C4-2B (cell line): ENCODE results near the gene PRR5L.

Experiments used
- H3K27ac ChIP-seq: fragments of 450-650 bp; 2 replicates; pipeline ENCODE4 v1.5.1; 2017
- ZFX ChIP-seq: fragments of 450-650 bp; IDR thresholded peaks from 2 replicates; pipeline ENCODE4 v1.6.1; 2017
- TF ChIP-seq, protein P1 (sequence below): fragments of 450-650 bp; conservative IDR thresholded peaks from 2 replicates; pipeline ENCODE4 v1.5.1; 2017; ENCODE audit warnings: mild to moderate bottlenecking

The PRR5L gene

DNA sequence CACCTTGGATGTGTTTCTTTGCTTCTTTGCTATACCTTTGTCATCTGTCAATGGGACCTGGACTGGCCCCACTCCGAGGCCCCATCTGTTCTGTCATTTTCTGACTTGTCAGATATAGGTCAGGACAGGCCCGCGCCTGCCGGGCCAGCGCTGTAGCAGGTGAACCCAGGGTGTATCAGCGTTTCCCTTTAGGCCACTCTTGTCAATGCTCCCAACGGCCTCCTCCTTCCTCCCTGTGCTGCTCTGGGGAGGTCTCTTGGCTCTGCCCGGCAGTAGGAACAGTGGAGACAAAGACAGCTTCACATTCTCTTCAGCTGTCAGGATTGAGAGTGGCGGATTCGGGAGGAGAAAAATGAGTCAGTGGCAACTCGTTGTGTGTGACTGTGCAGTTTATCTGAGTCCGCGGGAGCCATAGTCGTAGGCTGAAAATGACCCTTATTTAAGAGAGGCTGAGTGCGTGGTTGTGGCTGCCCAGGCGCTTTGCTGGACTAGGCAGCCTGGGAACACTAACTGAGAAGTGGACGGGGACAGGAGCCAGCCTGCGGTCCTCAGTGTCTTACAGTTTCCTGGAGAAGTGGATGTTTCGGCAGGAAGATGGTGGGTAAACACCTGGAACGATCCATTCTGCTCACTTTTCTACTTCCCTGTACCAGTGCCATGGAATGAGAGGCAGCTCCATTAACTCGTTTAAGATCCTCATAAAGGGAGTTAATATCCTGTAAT, 102.3 kb downstream of the PRR5L start:
- TF ChIP-seq, protein P1, sequence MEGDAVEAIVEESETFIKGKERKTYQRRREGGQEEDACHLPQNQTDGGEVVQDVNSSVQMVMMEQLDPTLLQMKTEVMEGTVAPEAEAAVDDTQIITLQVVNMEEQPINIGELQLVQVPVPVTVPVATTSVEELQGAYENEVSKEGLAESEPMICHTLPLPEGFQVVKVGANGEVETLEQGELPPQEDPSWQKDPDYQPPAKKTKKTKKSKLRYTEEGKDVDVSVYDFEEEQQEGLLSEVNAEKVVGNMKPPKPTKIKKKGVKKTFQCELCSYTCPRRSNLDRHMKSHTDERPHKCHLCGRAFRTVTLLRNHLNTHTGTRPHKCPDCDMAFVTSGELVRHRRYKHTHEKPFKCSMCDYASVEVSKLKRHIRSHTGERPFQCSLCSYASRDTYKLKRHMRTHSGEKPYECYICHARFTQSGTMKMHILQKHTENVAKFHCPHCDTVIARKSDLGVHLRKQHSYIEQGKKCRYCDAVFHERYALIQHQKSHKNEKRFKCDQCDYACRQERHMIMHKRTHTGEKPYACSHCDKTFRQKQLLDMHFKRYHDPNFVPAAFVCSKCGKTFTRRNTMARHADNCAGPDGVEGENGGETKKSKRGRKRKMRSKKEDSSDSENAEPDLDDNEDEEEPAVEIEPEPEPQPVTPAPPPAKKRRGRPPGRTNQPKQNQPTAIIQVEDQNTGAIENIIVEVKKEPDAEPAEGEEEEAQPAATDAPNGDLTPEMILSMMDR, result no peak
- no peak for TF ChIP-seq ZFX
- H3K27ac ChIP-seq, result no peak overlapping the region

DNA sequence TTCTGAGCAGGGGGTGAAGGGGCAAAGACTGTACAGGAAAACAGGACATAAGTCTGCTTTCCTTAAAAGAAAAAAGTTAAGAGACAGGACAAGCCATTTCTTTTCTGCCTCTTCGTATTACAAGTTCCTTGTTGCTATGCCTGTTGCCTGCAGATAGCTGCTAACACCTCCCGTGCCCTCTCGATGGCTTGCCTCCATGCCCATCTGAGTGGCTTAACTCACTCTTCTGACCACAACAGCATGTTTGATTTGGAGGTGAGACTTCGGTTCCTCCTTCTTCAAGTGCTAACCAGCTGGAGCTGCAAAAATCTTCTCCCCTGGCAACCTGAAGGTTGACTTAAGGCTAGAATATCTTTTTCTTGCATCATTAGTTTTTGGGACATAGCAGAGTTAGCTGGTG, 103.1 kb downstream of the PRR5L start:
- TF ChIP-seq ZFX, result no peak
- TF ChIP-seq, protein P1, result no peak
- H3K27ac ChIP-seq, result no peak overlapping the region

DNA sequence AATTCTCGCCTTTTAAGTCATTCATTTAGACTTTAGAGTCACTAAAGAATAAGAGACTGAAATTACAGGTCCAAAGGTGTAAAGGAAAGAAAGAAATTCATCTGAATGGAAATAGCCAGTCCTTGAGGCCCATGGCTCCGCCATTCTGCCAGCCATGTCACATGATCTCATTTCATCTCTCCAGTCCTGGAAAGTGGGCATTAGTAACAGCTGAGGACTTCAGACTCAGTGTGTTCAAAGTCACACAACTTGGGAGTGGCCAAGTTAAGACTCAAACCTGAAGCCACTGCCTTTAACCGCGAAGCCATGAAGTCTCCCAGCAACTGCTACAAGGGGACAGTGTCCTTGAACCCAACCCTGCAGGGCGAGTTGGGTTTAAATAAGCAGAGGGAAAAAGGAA, 103.7 kb downstream of the PRR5L start:
- no peak overlapping the region for H3K27ac ChIP-seq
- no peak for TF ChIP-seq ZFX
- TF ChIP-seq, protein P1, result no peak

DNA sequence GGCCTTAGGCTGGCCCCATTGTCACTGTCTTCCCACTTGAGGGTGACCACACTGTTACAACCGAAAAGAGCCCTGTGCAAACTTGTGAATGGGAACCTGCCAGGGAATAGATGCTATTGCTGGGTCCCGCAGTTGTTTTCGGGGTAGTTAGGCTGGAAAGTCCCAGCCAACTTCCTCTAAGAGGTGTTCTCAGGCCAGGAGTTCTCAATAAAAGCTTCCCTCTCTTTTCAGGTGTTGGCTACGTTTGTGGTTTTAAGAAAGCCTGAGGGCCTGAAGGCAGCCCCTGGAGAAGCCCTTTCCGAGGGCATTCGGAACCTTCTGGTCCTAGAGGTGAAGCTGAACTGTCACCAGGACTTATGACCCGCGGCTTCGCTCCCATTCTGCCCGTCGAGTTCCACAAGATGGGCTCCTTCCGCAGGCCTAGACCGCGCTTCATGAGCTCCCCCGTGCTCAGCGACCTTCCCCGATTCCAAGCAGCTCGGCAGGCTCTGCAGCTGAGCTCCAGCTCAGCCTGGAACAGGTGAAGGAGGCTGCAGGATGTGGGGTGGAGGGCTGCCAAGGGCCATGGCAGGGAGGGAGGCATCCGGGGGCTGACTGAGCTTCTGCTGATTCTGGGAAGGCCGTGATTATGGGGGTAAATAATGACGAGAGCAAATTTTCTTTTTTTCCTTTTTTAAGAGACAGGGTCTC, 104.8 kb downstream of the PRR5L start:
- TF ChIP-seq, protein P1, result no peak
- no peak for TF ChIP-seq ZFX

DNA sequence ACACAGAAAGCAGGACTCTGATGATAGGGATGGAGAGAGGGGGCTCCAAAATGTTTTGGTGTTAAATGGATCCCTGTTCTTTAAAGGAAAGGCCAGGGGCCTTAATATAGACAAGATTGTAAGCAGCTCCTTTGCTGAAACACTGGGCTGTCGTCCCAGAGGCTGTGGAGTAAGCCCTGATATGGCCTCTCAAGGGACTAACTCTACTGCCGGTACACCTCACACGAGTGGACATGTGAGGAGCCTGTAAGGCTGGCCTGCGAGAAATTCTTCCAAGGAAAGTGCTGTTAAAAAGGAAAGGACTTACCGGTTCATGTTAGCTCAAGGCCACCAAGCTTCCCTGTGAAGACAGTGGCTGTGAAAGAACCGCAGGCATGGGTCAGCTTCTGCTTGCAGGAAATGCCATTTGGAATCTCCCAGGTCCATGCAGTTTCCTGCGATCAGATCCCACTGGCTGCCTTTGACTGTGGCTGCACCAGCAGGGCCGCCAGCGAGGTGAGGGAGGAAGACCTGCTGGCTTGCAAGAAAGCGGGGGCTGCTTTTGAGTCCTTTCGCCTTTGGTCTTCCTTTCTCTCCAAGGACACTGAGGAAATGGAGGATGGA, 106.6 kb downstream of the PRR5L start:
- no peak overlapping the region for H3K27ac ChIP-seq
- TF ChIP-seq, protein P1, result no peak
- no peak for TF ChIP-seq ZFX

More for the DNA sequence above, 104.8 kb downstream of the PRR5L start:
- no peak overlapping the region for H3K27ac ChIP-seq

DNA sequence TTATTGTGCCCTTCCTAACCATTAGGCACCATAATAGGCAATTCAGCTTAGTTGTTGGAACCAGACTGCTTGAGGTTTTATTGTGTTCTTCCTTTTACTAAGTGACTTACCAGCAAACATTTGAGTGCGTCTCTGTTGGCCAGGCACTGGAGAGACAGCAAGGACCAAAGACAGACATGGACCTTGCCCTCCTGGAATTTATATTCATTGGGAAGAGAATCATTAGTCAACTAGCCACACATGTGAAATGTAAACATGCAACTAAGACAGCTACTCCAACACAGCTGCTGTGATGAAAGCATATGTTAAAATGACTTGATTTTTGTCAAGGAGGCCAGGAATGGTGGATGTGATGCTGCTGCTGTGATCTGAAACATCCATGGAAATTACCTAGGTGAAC, 107.6 kb downstream of the PRR5L start:
- TF ChIP-seq ZFX, result no peak
- TF ChIP-seq, protein P1, result no peak
- no peak overlapping the region for H3K27ac ChIP-seq

DNA sequence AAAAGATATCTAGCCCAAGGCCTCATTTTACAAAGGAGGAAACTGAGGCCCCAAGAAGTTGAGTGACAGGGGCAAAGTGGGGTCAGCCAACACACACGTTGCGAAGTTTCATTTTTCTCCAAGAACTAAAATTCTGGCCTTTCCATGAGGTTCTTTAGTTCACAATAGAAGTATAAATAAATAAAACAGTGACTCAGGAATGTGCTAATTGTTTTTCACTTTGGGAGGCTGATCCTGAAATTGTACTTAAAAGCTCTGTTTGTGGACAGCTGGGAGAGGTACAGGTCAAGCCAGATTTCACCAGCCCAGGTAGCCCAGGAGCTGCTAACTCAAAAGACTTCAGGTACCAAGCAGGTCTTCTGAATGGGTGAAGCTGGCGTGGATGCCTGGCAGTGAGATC, 108.7 kb downstream of the PRR5L start:
- no peak for TF ChIP-seq ZFX
- TF ChIP-seq, protein P1, result no peak
- no peak overlapping the region for H3K27ac ChIP-seq
